Peyer's patch (tissue), 4 donors: Measurements from ENCODE around the gene MBTPS1.

Source experiments
- CTCF ChIP-seq, 6 experiments: fragments of 450-650 bp in 4 of 6; fragments of 200-600 bp in 2 of 6; sonication (generic) in 1 of 6; IDR thresholded peaks; one replicate each; pipeline ENCODE4 v1.5.1; 2017 to 2019; ENCODE audit warnings: antibody characterized with exemption in 6 of 6, mild to moderate bottlenecking in 3 of 6, moderate library complexity in 1 of 6
- POLR2A ChIP-seq, 2 donors: fragments of 450-650 bp; IDR thresholded peaks; one replicate each; pipeline ENCODE4 v1.5.1; 2017; ENCODE audit warnings: antibody characterized with exemption in 2 of 2, mild to moderate bottlenecking in 2 of 2, moderate library complexity in 2 of 2

GRCh38 chr16:84087001-84087400 lies 29.7 kb downstream of the MBTPS1 start:
- TF ChIP-seq CTCF (IDR thresholded peaks at IDR 0.05) (no peak), POLR2A (IDR thresholded peaks at IDR 0.05) (no peak)
